Activated naive CD4-positive, alpha-beta T cell treated with anti-CD3 and anti-CD28 coated beads, Interleukin-2, amount 10 ng/mL, durations not matched to agents 7 days and 5 days (primary cell): ENCODE results near the gene TRIM56.
A peak's percentile ranks its signal among the peaks of the same experiment; 100 is the strongest.
"Not testable (repeated sequence)": the region's sequence is repeated elsewhere in the genome, so short reads cannot be mapped to it uniquely, and the experiment has no call there.

Source experiments
- CTCF ChIA-PET: fragments of 350-600 bp; sonication (Branson Sonifier 250); formaldehyde crosslinking; loops from one replicate; lab custom pipeline; 2021; ENCODE audit warnings: antibody characterized with exemption; lab: Charles Lee
- DNase-seq: peaks from one replicate; pipeline ENCODE4 v3.0.0-alpha.2; 2020
- H3K27ac Mint-ChIP-seq: one replicate; pipeline ENCODE4 v1.8.0; 2021; ENCODE audit warnings: mild to moderate bottlenecking, moderate library complexity, mixed read lengths
- H3K27me3 Mint-ChIP-seq: one replicate; pipeline ENCODE4 v1.8.0; 2021; ENCODE audit warnings: mild to moderate bottlenecking, mixed read lengths
- H3K36me3 Mint-ChIP-seq: one replicate; pipeline ENCODE4 v1.8.0; 2021; ENCODE audit warnings: mixed read lengths
- H3K4me1 Mint-ChIP-seq: one replicate; pipeline ENCODE4 v1.8.0; 2021; ENCODE audit warnings: mixed read lengths
- H3K4me3 Mint-ChIP-seq: one replicate; pipeline ENCODE4 v1.8.0; 2021; ENCODE audit warnings: mild to moderate bottlenecking, moderate library complexity, mixed read lengths
- H3K9me3 Mint-ChIP-seq: one replicate; pipeline ENCODE4 v1.8.0; 2021; ENCODE audit warnings: mixed read lengths

TRIM56 gene, protein sequence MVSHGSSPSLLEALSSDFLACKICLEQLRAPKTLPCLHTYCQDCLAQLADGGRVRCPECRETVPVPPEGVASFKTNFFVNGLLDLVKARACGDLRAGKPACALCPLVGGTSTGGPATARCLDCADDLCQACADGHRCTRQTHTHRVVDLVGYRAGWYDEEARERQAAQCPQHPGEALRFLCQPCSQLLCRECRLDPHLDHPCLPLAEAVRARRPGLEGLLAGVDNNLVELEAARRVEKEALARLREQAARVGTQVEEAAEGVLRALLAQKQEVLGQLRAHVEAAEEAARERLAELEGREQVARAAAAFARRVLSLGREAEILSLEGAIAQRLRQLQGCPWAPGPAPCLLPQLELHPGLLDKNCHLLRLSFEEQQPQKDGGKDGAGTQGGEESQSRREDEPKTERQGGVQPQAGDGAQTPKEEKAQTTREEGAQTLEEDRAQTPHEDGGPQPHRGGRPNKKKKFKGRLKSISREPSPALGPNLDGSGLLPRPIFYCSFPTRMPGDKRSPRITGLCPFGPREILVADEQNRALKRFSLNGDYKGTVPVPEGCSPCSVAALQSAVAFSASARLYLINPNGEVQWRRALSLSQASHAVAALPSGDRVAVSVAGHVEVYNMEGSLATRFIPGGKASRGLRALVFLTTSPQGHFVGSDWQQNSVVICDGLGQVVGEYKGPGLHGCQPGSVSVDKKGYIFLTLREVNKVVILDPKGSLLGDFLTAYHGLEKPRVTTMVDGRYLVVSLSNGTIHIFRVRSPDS

DNA sequence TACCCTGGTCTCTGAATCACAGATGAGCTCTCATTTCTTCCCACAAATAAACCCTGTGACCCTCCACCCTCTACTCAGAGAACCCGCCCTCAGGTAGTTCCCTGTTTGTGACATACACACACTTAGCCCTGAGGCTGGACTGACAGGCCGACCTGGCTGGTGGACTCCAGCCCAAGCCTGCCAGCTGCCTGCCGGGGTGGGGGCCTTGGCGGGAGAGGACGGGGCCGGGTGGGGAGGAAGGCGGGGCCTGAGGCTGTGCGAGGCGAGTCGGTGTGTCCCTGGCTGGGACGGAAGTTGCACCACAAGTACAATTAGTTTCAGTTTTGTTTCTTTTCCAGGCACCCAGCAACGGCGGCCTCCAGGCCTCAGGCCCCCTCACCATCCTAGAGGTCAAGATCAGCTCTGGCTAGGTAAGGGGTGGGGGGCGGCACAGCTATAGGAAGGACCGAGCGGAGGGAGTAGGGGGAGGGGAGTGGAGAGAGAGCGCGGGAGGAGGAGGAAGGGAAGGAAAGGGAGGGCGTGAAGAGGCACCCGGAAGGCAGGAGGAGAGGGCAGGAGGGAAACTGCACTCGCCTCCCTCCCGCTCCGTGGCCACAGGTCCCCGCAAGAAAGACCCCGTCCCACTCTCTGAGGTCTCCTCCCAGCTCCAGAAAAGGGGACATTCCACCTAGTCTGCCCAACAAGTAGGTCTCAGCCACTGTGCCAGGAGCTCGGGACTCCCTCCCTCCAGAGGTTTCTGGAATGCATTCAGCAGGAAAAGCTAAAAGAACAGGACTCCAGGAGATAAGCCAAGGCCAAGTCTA, at the start of gene TRIM56:
Gene TRIM56, plus strand, starts transcription at position 320 of the 803 bp plus-strand sequence. CDS start 1,832 bp downstream, outside the sequence.
- peaks cover 23% of the 10 kb centered on the region for H3K36me3 Mint-ChIP-seq
- H3K4me3 Mint-ChIP-seq = peak within 1 kb of the TSS; percentile 99
- CTCF ChIA-PET = interaction anchor here (0.7 to 2.6 kb wide), 9 partner anchors 8 to 233 kb away, joined by 3 to 9 read pairs (median 3); partner anchors contain the start of genes SERPINE1 and SLC12A9
- peaks cover 5% of the 10 kb centered on the region for H3K27me3 Mint-ChIP-seq
- H3K4me1 Mint-ChIP-seq = peaks cover 39% of the 10 kb centered on the region
- H3K27ac Mint-ChIP-seq = peak within 1 kb of the TSS; percentile 98
- peak; percentile 91 for DNase-seq
- H3K9me3 Mint-ChIP-seq = no peaks in the 10 kb centered on the region

DNA sequence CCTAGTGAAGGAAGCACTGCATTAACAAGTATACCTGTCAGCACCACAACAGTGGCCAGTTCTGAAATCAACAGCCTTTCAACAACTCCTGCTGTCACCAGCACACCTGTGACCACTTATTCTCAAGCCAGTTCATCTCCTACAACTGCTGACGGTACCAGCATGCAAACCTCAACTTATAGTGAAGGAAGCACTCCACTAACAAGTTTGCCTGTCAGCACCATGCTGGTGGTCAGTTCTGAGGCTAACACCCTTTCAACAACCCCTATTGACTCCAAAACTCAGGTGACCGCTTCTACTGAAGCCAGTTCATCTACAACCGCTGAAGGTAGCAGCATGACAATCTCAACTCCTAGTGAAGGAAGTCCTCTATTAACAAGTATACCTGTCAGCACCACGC, 49.3 kb upstream of the TRIM56 start:
- Mint-ChIP-seq H3K36me3 (no peaks in the 10 kb centered on the region), H3K4me1 (no peaks in the 10 kb centered on the region), H3K27me3 (peaks cover 4% of the 10 kb centered on the region), H3K9me3 (no peaks in the 10 kb centered on the region), H3K27ac (no peak overlapping the region), H3K4me3 (no peak overlapping the region)
- no peak for DNase-seq
- CTCF ChIA-PET = no interaction called here

DNA sequence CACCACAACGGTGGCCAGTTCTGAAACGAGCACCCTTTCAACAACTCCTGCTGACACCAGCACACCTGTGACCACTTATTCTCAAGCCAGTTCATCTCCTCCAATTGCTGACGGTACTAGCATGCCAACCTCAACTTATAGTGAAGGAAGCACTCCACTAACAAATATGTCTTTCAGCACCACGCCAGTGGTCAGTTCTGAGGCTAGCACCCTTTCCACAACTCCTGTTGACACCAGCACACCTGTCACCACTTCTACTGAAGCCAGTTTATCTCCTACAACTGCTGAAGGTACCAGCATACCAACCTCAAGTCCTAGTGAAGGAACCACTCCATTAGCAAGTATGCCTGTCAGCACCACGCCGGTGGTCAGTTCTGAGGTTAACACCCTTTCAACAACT, 44.0 kb upstream of the TRIM56 start:
- H3K27ac Mint-ChIP-seq, H3K27me3 Mint-ChIP-seq, H3K4me1 Mint-ChIP-seq, H3K36me3 Mint-ChIP-seq, H3K9me3 Mint-ChIP-seq, CTCF ChIA-PET, DNase-seq, H3K4me3 Mint-ChIP-seq: not testable (repeated sequence)

DNA sequence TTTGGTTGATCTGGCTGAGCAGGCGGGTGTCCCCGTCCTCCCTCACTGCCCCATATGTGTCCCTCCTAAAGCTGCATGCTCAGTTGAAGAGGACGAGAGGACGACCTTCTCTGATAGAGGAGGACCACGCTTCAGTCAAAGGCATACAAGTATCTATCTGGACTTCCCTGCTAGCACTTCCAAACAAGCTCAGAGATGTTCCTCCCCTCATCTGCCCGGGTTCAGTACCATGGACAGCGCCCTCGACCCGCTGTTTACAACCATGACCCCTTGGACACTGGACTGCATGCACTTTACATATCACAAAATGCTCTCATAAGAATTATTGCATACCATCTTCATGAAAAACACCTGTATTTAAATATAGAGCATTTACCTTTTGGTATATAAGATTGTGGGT, 26.9 kb upstream of the TRIM56 start:
- CTCF ChIA-PET = interaction anchor here (0.6 to 2.2 kb wide), 9 partner anchors 8 to 259 kb away, joined by 3 to 21 read pairs (median 4); partner anchors contain the start of gene TRIM56
- no peak overlapping the region for H3K27ac Mint-ChIP-seq
- peak; percentile 80 for DNase-seq
- peaks cover 43% of the 10 kb centered on the region for H3K27me3 Mint-ChIP-seq
- no peaks in the 10 kb centered on the region for H3K4me1 Mint-ChIP-seq
- no peaks in the 10 kb centered on the region for H3K36me3 Mint-ChIP-seq
- no peak overlapping the region for H3K4me3 Mint-ChIP-seq
- no peaks in the 10 kb centered on the region for H3K9me3 Mint-ChIP-seq

DNA sequence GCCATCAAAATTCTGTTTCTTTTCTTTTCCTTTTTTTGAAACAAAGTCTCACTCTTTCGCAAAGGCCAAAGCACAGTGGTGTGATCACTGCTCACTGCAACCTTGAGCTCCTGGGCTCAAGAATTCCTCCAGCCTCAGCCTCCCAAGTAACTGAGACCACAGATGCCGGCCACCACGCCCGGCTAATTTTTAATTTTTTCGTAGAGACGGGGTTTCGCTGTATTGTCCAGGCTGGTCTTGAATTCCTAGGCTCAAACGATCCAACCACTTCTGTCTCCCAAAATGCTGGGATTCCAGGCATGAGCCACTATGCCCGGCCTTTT, 25.7 kb upstream of the TRIM56 start:
- CTCF ChIA-PET = interaction anchor here (0.8 to 2.2 kb wide), 5 partner anchors 26 to 260 kb away, joined by 3 to 21 read pairs (median 3); partner anchors contain the start of gene TRIM56
- H3K27me3 Mint-ChIP-seq = peaks cover 50% of the 10 kb centered on the region
- no peaks in the 10 kb centered on the region for H3K4me1 Mint-ChIP-seq
- H3K27ac Mint-ChIP-seq = no peak overlapping the region
- H3K9me3 Mint-ChIP-seq = no peaks in the 10 kb centered on the region
- no peak for DNase-seq
- H3K4me3 Mint-ChIP-seq = no peak overlapping the region
- no peaks in the 10 kb centered on the region for H3K36me3 Mint-ChIP-seq

DNA sequence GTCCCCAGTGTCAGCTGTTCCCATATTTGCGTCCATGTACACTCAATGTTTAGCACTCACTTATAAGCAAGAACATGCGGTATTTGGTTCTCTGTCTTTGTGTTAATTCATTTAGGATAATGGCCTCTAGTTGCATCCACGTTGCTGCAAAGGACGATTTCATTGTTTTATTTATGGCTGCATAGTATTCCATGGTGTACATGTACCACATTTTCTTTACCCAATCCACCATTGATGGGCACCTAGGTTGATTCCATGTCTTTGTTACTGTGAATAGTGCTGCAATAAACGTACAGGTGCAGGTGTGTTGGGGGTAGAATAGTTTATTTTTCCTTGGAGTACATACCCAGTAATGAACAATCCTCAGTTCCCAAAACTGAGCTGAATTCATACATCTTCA, 24.3 kb upstream of the TRIM56 start:
- no peak for DNase-seq
- Mint-ChIP-seq H3K27me3 (peaks cover 55% of the 10 kb centered on the region), H3K4me3 (no peak overlapping the region), H3K4me1 (no peaks in the 10 kb centered on the region), H3K27ac (no peak overlapping the region), H3K36me3 (no peaks in the 10 kb centered on the region), H3K9me3 (no peaks in the 10 kb centered on the region)
- CTCF ChIA-PET = no interaction called here

DNA sequence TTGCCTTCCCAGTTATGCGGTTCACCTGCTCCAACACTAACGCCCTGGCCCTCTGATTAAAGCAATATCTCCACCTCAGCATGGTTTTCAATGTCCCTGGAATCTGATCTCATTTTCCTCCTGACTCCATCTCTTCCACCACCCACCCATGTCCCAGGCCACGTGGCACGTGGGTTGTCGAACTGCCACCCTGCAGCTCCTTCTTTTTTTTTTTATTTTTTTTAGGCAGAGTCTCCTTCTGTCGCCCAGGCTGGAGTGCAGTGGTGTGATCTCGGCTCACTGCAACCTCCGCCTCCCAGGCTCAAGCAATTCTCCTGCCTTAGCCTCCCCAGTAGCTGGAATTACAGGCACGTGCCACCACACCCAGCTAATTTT, 21.1 kb upstream of the TRIM56 start:
- H3K36me3 Mint-ChIP-seq, DNase-seq, H3K4me1 Mint-ChIP-seq, CTCF ChIA-PET, H3K27ac Mint-ChIP-seq, H3K4me3 Mint-ChIP-seq, H3K9me3 Mint-ChIP-seq: not testable (repeated sequence)
- H3K27me3 Mint-ChIP-seq = peaks cover 58% of the 10 kb centered on the region

DNA sequence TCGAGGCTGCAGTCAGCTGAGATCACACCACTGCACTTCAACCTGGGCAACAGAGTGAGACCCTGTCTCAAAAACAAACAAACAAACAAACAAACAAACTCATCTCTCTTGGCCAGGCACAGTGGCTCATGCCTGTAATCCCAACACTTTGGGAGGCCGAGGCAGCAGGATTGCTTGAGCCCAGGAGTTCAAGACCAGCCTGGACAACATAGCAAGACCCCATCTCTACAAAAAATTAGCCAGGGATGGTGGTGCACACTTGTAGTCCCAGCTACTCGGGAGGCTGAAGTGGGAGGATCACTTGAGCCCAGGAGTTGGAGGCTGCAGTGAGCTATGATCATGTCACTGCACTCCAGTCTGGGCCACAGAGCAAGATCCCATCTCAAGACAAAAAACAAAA, 20.1 kb upstream of the TRIM56 start:
- H3K27ac Mint-ChIP-seq, CTCF ChIA-PET, H3K4me1 Mint-ChIP-seq, H3K36me3 Mint-ChIP-seq, H3K4me3 Mint-ChIP-seq, H3K9me3 Mint-ChIP-seq, DNase-seq: not testable (repeated sequence)
- peaks cover 59% of the 10 kb centered on the region for H3K27me3 Mint-ChIP-seq

DNA sequence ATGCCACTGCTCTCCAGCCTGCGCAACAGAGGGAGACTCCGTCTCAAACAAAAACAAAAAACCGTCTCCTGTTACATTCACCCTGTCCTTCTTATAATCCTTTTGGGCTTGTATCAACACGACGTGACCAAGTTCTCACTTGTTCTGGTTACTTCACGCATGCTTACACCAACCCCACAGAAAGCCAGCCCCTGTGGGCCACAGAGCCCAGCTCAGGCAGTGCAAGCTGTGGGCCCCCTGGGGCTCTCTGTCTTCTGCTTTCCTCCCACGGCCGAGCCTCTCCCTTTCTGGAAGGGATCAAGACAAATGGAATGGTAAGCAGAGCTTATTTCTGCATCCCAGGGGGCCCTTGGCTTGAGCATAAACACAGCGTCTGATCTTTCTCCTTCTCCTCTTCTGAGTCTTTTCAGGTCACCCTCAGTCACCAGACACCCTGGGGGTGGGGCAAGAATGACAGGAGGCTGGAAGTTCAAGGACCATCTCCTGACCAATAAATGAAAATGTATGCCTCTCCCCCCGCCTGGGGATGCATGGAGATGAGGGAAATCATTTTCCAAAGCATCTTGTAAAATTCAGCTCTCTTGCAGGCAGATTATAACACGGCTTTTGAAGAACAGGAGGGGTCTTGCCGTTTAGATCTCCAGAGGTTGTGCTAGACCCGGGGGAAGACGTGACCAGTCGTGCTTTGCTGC, 19.0 kb upstream of the TRIM56 start:
- H3K27ac Mint-ChIP-seq = no peak overlapping the region
- no peak overlapping the region for H3K4me3 Mint-ChIP-seq
- no peak for DNase-seq
- CTCF ChIA-PET = no interaction called here
- H3K4me1 Mint-ChIP-seq = no peaks in the 10 kb centered on the region
- no peaks in the 10 kb centered on the region for H3K36me3 Mint-ChIP-seq
- peaks cover 54% of the 10 kb centered on the region for H3K27me3 Mint-ChIP-seq
- no peaks in the 10 kb centered on the region for H3K9me3 Mint-ChIP-seq

DNA sequence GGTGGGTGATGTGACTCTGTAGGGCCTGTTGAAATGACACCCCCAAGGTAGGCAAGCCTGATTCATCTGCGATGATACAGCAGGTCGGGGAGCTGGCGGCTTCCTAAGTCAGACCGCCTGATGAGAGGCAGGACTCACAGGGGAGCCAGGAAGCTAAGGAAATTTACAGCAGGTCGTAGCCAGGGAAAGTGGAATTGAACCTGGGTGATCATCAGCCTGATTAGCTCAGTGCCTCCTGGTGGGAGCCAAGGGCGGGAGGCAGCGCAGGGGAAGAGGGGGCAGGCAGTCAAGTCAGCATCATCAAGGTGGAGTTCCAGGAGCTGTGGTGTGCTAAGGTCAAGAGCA, 18.5 kb upstream of the TRIM56 start:
- H3K27me3 Mint-ChIP-seq = peaks cover 50% of the 10 kb centered on the region
- CTCF ChIA-PET = no interaction called here

DNA sequence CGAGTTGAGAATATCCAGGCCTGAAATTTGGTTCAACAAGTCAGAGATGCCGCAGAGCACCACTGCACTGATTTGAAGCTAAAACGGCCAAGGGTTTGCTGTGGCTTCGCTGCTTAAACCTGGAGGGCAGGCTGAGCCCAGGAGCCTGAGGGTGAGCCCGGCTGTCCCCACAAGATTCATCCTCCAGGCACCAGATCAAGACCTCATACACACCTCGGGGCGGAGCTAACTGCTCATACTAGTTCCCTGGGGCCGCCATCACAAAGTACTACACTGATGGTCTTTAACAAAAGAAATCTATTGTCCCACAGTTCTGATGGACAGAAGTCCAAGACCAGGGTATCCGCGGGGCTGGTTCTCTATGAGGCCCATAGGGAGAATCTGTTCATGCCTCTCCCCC, 16.9 kb upstream of the TRIM56 start:
- H3K9me3 Mint-ChIP-seq = no peaks in the 10 kb centered on the region
- CTCF ChIA-PET = no interaction called here
- H3K4me3 Mint-ChIP-seq = no peak overlapping the region
- peaks cover 60% of the 10 kb centered on the region for H3K27me3 Mint-ChIP-seq
- H3K4me1 Mint-ChIP-seq = no peaks in the 10 kb centered on the region
- no peak overlapping the region for H3K27ac Mint-ChIP-seq
- no peaks in the 10 kb centered on the region for H3K36me3 Mint-ChIP-seq
- DNase-seq = no peak

More for the DNA sequence above, 18.5 kb upstream of the TRIM56 start:
- Mint-ChIP-seq H3K9me3 (no peaks in the 10 kb centered on the region), H3K4me3 (no peak overlapping the region), H3K36me3 (no peaks in the 10 kb centered on the region), H3K4me1 (no peaks in the 10 kb centered on the region), H3K27ac (peak overlapping the region; percentile 17)
- DNase-seq = no peak

DNA sequence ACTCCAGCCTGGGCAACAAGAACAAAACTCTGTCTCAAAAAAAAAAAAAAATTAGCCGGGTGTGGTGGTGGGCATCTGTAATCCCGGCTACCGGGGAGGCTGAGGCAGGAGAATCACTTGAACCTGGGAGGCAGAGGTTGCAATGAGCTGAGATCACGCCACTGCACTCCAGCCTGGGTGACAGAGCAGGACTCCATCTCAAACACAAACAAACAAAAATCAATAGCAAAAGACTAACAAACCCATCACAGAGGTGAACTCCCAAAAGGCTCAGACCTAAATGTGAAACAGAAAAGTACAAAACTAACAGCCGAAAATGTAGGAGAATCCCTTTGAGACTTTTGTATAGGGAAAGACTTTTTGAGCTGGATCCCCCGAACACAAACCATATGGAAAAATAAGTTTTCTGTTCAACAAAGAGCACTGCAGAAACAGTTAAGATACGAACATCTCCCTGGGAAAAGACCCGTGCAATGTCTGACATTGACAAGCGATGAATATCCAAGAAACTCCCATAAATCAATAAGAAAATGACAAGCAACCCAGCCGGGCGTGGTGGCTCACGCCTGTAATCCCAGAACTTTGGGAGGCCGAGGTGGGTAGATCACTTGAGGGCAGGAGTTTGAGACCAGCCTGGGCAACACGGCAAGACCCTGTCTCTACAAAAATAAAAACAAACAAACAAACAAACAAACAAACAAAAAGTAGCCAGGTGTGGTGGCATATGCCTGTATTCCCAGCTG, 13.7 kb upstream of the TRIM56 start:
- DNase-seq, H3K27ac Mint-ChIP-seq, H3K4me1 Mint-ChIP-seq, H3K36me3 Mint-ChIP-seq, H3K9me3 Mint-ChIP-seq, H3K4me3 Mint-ChIP-seq, CTCF ChIA-PET: not testable (repeated sequence)
- H3K27me3 Mint-ChIP-seq = peaks cover 40% of the 10 kb centered on the region

DNA sequence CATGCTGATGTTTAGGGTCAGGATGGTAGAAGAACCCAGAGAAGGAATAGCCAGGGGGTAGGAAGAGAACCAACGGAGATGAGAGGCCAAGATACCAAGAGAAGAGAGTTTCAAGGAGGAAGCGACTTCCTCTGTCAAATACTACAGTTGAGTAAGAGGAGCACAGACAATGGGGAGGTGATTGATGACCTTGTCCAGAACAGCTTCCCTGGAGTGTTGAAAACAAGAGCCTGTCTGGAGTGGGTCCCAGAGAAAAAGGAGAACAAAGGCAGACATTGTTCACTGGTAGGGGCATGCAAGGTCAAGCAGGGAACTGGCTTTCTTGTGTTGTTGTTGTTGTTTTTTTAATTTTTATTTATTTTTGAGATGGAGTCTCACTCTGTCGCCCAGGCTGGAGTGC, 9.6 kb upstream of the TRIM56 start:
- H3K4me1 Mint-ChIP-seq = peaks cover 5% of the 10 kb centered on the region
- H3K36me3 Mint-ChIP-seq = no peaks in the 10 kb centered on the region
- CTCF ChIA-PET = no interaction called here
- H3K27ac Mint-ChIP-seq = no peak overlapping the region
- H3K27me3 Mint-ChIP-seq = peaks cover 37% of the 10 kb centered on the region
- H3K9me3 Mint-ChIP-seq = no peaks in the 10 kb centered on the region
- no peak overlapping the region for H3K4me3 Mint-ChIP-seq
- DNase-seq = no peak
